ENCODE data around the gene ARG2.

Gene ARG2

GRCh38 chr14:67574156-67574555 is 45.6 kb upstream of the ARG2 start:
- ATAC-seq (ENCODE audit: insufficient read depth, low read depth) (no peak), DNase-seq (no peak)
- no peak overlapping the region for H3K4me2 ChIP-seq (ENCODE audit: insufficient read depth, low read length)
- H3K36me3 ChIP-seq (ENCODE audit: insufficient read depth, low read length), result no peaks in the 10 kb centered on the region
- no peak overlapping the region for H3K9ac ChIP-seq (ENCODE audit: low read depth, low read length)
- no peaks in the 10 kb centered on the region; the same call in 1 of the 2 replicates for H4K20me1 ChIP-seq (ENCODE audit: insufficient read depth, low read length)
- H3K4me1 ChIP-seq (ENCODE audit: insufficient read depth, low read length), result no peaks in the 10 kb centered on the region
- no peaks in the 10 kb centered on the region for H3K79me2 ChIP-seq (ENCODE audit: insufficient read depth, low read length)
- TF ChIP-seq CTCF (IDR thresholded peaks at IDR 0.05; ENCODE audit: borderline replicate concordance, extremely low read depth, low read length, poor library complexity, severe bottlenecking) (no peak), EZH2 (IDR thresholded peaks at IDR 0.05; ENCODE audit: borderline replicate concordance, low read depth, low read length, severe bottlenecking) (no peak)
- H3K9me3 ChIP-seq (ENCODE audit: insufficient read depth, low read length, severe bottlenecking), result no peaks in the 10 kb centered on the region
- no peaks in the 10 kb centered on the region for H3K27me3 ChIP-seq (ENCODE audit: insufficient read depth, low read length, poor library complexity)
- H3K27ac ChIP-seq (ENCODE audit: low read length), result no peak overlapping the region
- H3K4me3 ChIP-seq (ENCODE audit: low read depth in 1 of 2, low read length in 2 of 2), result no peak overlapping the region
- no peak overlapping the region for H2AFZ ChIP-seq (ENCODE audit: low read depth, low read length)

GRCh38 chr14:67574806-67575205 is 44.9 kb upstream of the ARG2 start:
- ATAC-seq (ENCODE audit: insufficient read depth, low read depth) (no peak), DNase-seq (no peak)
- Histone ChIP-seq H3K27ac (ENCODE audit: low read length) (no peak overlapping the region), H3K36me3 (ENCODE audit: insufficient read depth, low read length) (no peaks in the 10 kb centered on the region), H3K4me2 (ENCODE audit: insufficient read depth, low read length) (no peak overlapping the region), H3K79me2 (ENCODE audit: insufficient read depth, low read length) (no peaks in the 10 kb centered on the region), H3K9me3 (ENCODE audit: insufficient read depth, low read length, severe bottlenecking) (no peaks in the 10 kb centered on the region), H3K9ac (ENCODE audit: low read depth, low read length) (no peak overlapping the region), H3K4me1 (ENCODE audit: insufficient read depth, low read length) (no peaks in the 10 kb centered on the region), H2AFZ (ENCODE audit: low read depth, low read length) (no peak overlapping the region), H4K20me1 (ENCODE audit: insufficient read depth, low read length) (no peaks in the 10 kb centered on the region; the same call in 1 of the 2 replicates), H3K27me3 (ENCODE audit: insufficient read depth, low read length, poor library complexity) (no peaks in the 10 kb centered on the region), H3K4me3 (ENCODE audit: low read depth in 1 of 2, low read length in 2 of 2) (no peak overlapping the region)
- TF ChIP-seq EZH2 (IDR thresholded peaks at IDR 0.05; ENCODE audit: borderline replicate concordance, low read depth, low read length, severe bottlenecking), result no peak
- TF ChIP-seq CTCF (IDR thresholded peaks at IDR 0.05; ENCODE audit: borderline replicate concordance, extremely low read depth, low read length, poor library complexity, severe bottlenecking), result no peak

GRCh38 chr14:67575684-67576083 is 44.0 kb upstream of the ARG2 start:
- ATAC-seq (ENCODE audit: insufficient read depth, low read depth) (no peak), DNase-seq (no peak)
- no peak overlapping the region for H3K4me2 ChIP-seq (ENCODE audit: insufficient read depth, low read length)
- no peak overlapping the region for H3K27ac ChIP-seq (ENCODE audit: low read length)
- H3K27me3 ChIP-seq (ENCODE audit: insufficient read depth, low read length, poor library complexity), result no peaks in the 10 kb centered on the region
- H2AFZ ChIP-seq (ENCODE audit: low read depth, low read length), result no peak overlapping the region
- no peaks in the 10 kb centered on the region for H3K9me3 ChIP-seq (ENCODE audit: insufficient read depth, low read length, severe bottlenecking)
- H4K20me1 ChIP-seq (ENCODE audit: insufficient read depth, low read length), result no peaks in the 10 kb centered on the region
- TF ChIP-seq EZH2 (IDR thresholded peaks at IDR 0.05; ENCODE audit: borderline replicate concordance, low read depth, low read length, severe bottlenecking), result no peak
- TF ChIP-seq CTCF (IDR thresholded peaks at IDR 0.05; ENCODE audit: borderline replicate concordance, extremely low read depth, low read length, poor library complexity, severe bottlenecking), result no peak
- no peaks in the 10 kb centered on the region for H3K36me3 ChIP-seq (ENCODE audit: insufficient read depth, low read length)
- H3K4me3 ChIP-seq (ENCODE audit: low read depth in 1 of 2, low read length in 2 of 2), result no peak overlapping the region
- H3K79me2 ChIP-seq (ENCODE audit: insufficient read depth, low read length), result no peaks in the 10 kb centered on the region
- H3K9ac ChIP-seq (ENCODE audit: low read depth, low read length), result no peak overlapping the region
- no peaks in the 10 kb centered on the region for H3K4me1 ChIP-seq (ENCODE audit: insufficient read depth, low read length)
